Liver (tissue), 9 donors: ENCODE data around the gene DROSHA. TPM values are rescaled to one million over a fixed set of nuclear protein-coding genes. Genes with fewer than 3 reads are reported as not detected.

Source experiments
- DNase-seq: peaks from one replicate; pipeline ENCODE4 v3.0.0-alpha.2; 2017; ENCODE audit warnings: low spot score
- H3K27ac ChIP-seq, 2 donors: one replicate each; pipeline ENCODE4 v1.7.0; 2013; ENCODE audit warnings: inconsistent platforms in 2 of 2, low read length in 2 of 2, control low read depth in 1 of 2, low read depth in 1 of 2, mild to moderate bottlenecking in 1 of 2
- H3K27me3 ChIP-seq, 4 donors: one replicate each; pipeline versions ENCODE4 v1.6.1 to v1.7.0; 2013; ENCODE audit warnings: low read length in 3 of 4, inconsistent platforms in 1 of 4, mild to moderate bottlenecking in 1 of 4, moderate library complexity in 1 of 4; ENCODE audit not compliant: control insufficient read depth in 4 of 4, insufficient read depth in 4 of 4
- H3K36me3 ChIP-seq, 4 donors: one replicate each; pipeline versions ENCODE4 v1.6.1 to v1.7.0; 2013; ENCODE audit warnings: low read length in 3 of 4, mild to moderate bottlenecking in 3 of 4, low read depth in 1 of 4, moderate library complexity in 1 of 4; ENCODE audit not compliant: control insufficient read depth in 4 of 4, insufficient read depth in 3 of 4
- H3K4me1 ChIP-seq, 4 donors: one replicate each; pipeline versions ENCODE4 v1.6.1 to v1.7.0; 2013; ENCODE audit warnings: low read length in 3 of 4, mild to moderate bottlenecking in 3 of 4, moderate library complexity in 1 of 4; ENCODE audit not compliant: control insufficient read depth in 4 of 4, insufficient read depth in 4 of 4
- H3K4me3 ChIP-seq, 3 donors: one replicate each; pipeline versions ENCODE4 v1.6.1 to v1.7.0; 2013; ENCODE audit warnings: low read length in 3 of 3, control low read depth in 1 of 3, low read depth in 1 of 3, mild to moderate bottlenecking in 1 of 3
- H3K9ac ChIP-seq, 2 donors: one replicate each; pipeline ENCODE4 v1.7.0; 2013; ENCODE audit warnings: low read length in 2 of 2, mild to moderate bottlenecking in 2 of 2, moderate library complexity in 2 of 2, control low read depth in 1 of 2, low read depth in 1 of 2
- H3K9me3 ChIP-seq, 4 donors: one replicate each; pipeline versions ENCODE4 v1.6.1 to v1.7.0; 2013; ENCODE audit warnings: low read length in 3 of 4; ENCODE audit not compliant: control insufficient read depth in 4 of 4
- EGR1 ChIP-seq, 2 donors: IDR thresholded peaks; 2 replicates each; pipeline ENCODE4 v1.6.1; 2016 to 2018; ENCODE audit warnings: antibody characterized with exemption in 2 of 2, low read depth in 2 of 2
- FOXA1 ChIP-seq: IDR thresholded peaks from 2 replicates; pipeline ENCODE4 v1.6.1; 2016; ENCODE audit warnings: antibody characterized with exemption
- FOXA2 ChIP-seq: IDR thresholded peaks from 2 replicates; pipeline ENCODE4 v1.6.1; 2016; ENCODE audit warnings: antibody characterized with exemption
- GABPA ChIP-seq, 2 donors: IDR thresholded peaks in 1 of 2; conservative IDR thresholded peaks in 1 of 2; 2 replicates each; pipeline ENCODE4 v1.6.1; 2016; ENCODE audit warnings: antibody characterized with exemption in 2 of 2, mild to moderate bottlenecking in 1 of 2, moderate library complexity in 1 of 2
- JUND ChIP-seq, 2 donors: IDR thresholded peaks; 2 replicates each; pipeline ENCODE4 v1.6.1; 2016; ENCODE audit warnings: antibody characterized with exemption in 2 of 2
- NR2F2 ChIP-seq: IDR thresholded peaks from 2 replicates; pipeline ENCODE4 v1.6.1; 2016; ENCODE audit warnings: antibody characterized with exemption
- RXRA ChIP-seq, 2 donors: IDR thresholded peaks; 2 replicates each; pipeline ENCODE4 v1.6.1; 2017 to 2018; ENCODE audit warnings: antibody characterized with exemption in 2 of 2, mild to moderate bottlenecking in 1 of 2
- SP1 ChIP-seq: IDR thresholded peaks from 2 replicates; pipeline ENCODE4 v1.6.1; 2018; ENCODE audit warnings: antibody characterized with exemption, mild to moderate bottlenecking
- YY1 ChIP-seq: IDR thresholded peaks from 2 replicates; pipeline ENCODE4 v1.6.1; 2016; ENCODE audit warnings: antibody characterized with exemption, mild to moderate bottlenecking
- WGBS: extraction: QIAGEN DNeasy Blood & Tissue Kit; methylation state at CpG from one replicate; pipeline ENCODE4 v1.1.7; 2013; 5-methylcytosine and 5-hydroxymethylcytosine counted together
- polyA plus RNA-seq, 2 donors: library from polyadenylated mRNA; stranded (reverse) in 1 of 2; unstranded in 1 of 2; fragments of 200-250 nt in 1 of 2; fragments of >200 nt in 1 of 2; fragmentation: Nextera tagmentation in 1 of 2; extraction: Ambion mirVana in 1 of 2; gene quantifications; one replicate each; pipeline versions ENCODE4 v1.2.1 to v1.2.3, GENCODE V29; 2013 to 2015
- total RNA-seq, 2 donors: library from RNA; depleted of rRNA; stranded (reverse); fragments of >200 nt; gene quantifications; one replicate each; pipeline ENCODE4 v1.2.3, GENCODE V29; 2014
- TF ChIP-seq, protein P1 (sequence below): IDR thresholded peaks from 2 replicates; pipeline ENCODE4 v1.6.1; 2016; ENCODE audit warnings: antibody characterized with exemption, mild to moderate bottlenecking
- TF ChIP-seq, protein P2 (sequence below): fragments of 150-350 bp; IDR thresholded peaks from 2 replicates; pipeline ENCODE4 v1.5.1; 2017; ENCODE audit warnings: improper control_type of control experiment, low read depth, low read length; ENCODE audit not compliant: missing input control
- TF ChIP-seq, protein P3 (sequence below): IDR thresholded peaks from 2 replicates; pipeline ENCODE4 v1.6.1; 2016; ENCODE audit warnings: antibody characterized with exemption
- TF ChIP-seq, protein P4 (sequence below): IDR thresholded peaks from 2 replicates; pipeline ENCODE4 v1.6.1; 2016; ENCODE audit warnings: antibody characterized with exemption
- donor health status: healthy.
- donor health status: healthy.
- donor health status: healthy.
- donor health status: healthy.
- donor health status: healthy.

DROSHA gene
- total and polyA plus RNA-seq, 4 donors = 8.2 to 25.4 (median 15.4) TPM

DNA sequence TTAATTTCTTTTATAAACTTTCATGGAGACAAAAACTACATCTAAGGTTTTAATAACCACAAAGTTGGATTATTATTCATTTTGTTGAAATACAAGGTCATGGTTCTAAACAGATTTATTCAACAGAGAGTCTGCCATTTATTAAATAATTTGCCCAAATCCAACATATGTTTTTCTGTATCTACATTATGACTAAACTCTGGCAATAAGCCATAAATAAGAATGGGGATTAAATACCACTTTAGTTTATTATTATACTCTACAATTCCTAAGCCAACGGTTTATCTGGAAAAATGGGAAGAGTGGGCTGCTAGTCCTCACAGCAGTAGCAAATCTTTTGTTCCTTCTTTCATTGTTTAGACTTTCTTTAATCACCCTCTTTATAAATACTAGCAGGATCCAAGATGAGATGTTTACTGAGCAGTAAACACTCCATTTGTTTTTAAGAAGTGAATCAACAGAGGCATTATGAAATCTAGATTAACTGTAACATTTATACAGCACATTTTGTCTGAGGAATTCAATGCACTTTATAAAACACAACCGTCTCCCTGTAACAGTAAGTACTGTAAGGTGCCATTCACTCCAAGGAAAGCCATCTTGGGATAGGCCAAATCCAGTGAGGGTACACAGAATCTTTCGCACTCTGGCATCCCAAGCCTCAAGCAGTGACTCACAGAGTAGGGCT lies 89.7 kb downstream of the DROSHA start:
- no peaks in the 10 kb centered on the region for H3K4me1 ChIP-seq
- H3K9ac ChIP-seq = no peak overlapping the region
- no peak overlapping the region for H3K4me3 ChIP-seq
- TF ChIP-seq FOXA2 (no peak), GABPA (IDR thresholded peaks at IDR 0.05 in 1 of 2, conservative IDR thresholded peaks at IDR 0.05 in 1 of 2) (no peak), SP1 (no peak), FOXA1 (no peak), YY1 (no peak), RXRA (IDR thresholded peaks at IDR 0.05) (no peak)
- TF ChIP-seq, protein P1, sequence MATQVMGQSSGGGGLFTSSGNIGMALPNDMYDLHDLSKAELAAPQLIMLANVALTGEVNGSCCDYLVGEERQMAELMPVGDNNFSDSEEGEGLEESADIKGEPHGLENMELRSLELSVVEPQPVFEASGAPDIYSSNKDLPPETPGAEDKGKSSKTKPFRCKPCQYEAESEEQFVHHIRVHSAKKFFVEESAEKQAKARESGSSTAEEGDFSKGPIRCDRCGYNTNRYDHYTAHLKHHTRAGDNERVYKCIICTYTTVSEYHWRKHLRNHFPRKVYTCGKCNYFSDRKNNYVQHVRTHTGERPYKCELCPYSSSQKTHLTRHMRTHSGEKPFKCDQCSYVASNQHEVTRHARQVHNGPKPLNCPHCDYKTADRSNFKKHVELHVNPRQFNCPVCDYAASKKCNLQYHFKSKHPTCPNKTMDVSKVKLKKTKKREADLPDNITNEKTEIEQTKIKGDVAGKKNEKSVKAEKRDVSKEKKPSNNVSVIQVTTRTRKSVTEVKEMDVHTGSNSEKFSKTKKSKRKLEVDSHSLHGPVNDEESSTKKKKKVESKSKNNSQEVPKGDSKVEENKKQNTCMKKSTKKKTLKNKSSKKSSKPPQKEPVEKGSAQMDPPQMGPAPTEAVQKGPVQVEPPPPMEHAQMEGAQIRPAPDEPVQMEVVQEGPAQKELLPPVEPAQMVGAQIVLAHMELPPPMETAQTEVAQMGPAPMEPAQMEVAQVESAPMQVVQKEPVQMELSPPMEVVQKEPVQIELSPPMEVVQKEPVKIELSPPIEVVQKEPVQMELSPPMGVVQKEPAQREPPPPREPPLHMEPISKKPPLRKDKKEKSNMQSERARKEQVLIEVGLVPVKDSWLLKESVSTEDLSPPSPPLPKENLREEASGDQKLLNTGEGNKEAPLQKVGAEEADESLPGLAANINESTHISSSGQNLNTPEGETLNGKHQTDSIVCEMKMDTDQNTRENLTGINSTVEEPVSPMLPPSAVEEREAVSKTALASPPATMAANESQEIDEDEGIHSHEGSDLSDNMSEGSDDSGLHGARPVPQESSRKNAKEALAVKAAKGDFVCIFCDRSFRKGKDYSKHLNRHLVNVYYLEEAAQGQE = no peak
- H3K9me3 ChIP-seq = no peaks in the 10 kb centered on the region
- WGBS = 89% methylated on average over 3 of the region's 3 CpGs
- DNase-seq = no peak
- no peak overlapping the region for H3K27ac ChIP-seq
- H3K36me3 ChIP-seq = peaks cover 0 to 14% (median 8%) of the 10 kb centered on the region in 4 donors
- no peaks in the 10 kb centered on the region for H3K27me3 ChIP-seq

DNA sequence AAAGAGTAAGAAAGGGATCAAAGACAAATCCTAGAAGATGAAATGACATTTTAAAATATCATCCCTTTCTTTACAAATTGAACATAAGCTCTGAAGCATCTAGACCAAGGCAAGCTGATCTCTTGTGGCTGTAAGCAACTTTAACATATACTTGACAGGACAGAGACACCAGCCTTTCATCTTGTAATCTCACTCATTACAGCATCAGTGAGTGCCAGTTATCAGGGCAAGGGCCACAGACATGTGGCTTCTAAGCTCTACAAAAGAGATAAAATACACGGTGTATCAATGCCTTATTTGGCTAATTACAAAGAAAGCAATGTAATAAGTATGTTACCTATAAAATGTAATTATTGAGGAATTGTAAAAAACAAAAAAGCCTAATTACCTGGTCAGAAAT lies 95.0 kb downstream of the DROSHA start:
- peaks cover 3 to 16% (median 15%) of the 10 kb centered on the region in 4 donors for H3K36me3 ChIP-seq

More for the DNA sequence above, 95.0 kb downstream of the DROSHA start:
- H3K9me3 ChIP-seq = no peaks in the 10 kb centered on the region
- H3K4me3 ChIP-seq = no peak overlapping the region
- 82% methylated on average over 1 of the region's 1 CpG for WGBS
- no peaks in the 10 kb centered on the region for H3K4me1 ChIP-seq
- no peaks in the 10 kb centered on the region for H3K27me3 ChIP-seq
- H3K27ac ChIP-seq = no peak overlapping the region
- TF ChIP-seq FOXA2 (no peak), NR2F2 (no peak), EGR1 (IDR thresholded peaks at IDR 0.05; ENCODE audit: low read depth in 2 of 2) (no peak), YY1 (no peak), JUND (IDR thresholded peaks at IDR 0.05) (no peak), RXRA (IDR thresholded peaks at IDR 0.05) (no peak)
- TF ChIP-seq, protein P2, sequence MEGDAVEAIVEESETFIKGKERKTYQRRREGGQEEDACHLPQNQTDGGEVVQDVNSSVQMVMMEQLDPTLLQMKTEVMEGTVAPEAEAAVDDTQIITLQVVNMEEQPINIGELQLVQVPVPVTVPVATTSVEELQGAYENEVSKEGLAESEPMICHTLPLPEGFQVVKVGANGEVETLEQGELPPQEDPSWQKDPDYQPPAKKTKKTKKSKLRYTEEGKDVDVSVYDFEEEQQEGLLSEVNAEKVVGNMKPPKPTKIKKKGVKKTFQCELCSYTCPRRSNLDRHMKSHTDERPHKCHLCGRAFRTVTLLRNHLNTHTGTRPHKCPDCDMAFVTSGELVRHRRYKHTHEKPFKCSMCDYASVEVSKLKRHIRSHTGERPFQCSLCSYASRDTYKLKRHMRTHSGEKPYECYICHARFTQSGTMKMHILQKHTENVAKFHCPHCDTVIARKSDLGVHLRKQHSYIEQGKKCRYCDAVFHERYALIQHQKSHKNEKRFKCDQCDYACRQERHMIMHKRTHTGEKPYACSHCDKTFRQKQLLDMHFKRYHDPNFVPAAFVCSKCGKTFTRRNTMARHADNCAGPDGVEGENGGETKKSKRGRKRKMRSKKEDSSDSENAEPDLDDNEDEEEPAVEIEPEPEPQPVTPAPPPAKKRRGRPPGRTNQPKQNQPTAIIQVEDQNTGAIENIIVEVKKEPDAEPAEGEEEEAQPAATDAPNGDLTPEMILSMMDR = no peak
- TF ChIP-seq, protein P3, sequence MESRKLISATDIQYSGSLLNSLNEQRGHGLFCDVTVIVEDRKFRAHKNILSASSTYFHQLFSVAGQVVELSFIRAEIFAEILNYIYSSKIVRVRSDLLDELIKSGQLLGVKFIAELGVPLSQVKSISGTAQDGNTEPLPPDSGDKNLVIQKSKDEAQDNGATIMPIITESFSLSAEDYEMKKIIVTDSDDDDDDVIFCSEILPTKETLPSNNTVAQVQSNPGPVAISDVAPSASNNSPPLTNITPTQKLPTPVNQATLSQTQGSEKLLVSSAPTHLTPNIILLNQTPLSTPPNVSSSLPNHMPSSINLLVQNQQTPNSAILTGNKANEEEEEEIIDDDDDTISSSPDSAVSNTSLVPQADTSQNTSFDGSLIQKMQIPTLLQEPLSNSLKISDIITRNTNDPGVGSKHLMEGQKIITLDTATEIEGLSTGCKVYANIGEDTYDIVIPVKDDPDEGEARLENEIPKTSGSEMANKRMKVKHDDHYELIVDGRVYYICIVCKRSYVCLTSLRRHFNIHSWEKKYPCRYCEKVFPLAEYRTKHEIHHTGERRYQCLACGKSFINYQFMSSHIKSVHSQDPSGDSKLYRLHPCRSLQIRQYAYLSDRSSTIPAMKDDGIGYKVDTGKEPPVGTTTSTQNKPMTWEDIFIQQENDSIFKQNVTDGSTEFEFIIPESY = no peak
- TF ChIP-seq, protein P4, sequence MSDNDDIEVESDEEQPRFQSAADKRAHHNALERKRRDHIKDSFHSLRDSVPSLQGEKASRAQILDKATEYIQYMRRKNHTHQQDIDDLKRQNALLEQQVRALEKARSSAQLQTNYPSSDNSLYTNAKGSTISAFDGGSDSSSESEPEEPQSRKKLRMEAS = no peak
- H3K9ac ChIP-seq = no peak overlapping the region
- no peak for DNase-seq
